Measurements from ENCODE around the gene TRH.

DNA sequence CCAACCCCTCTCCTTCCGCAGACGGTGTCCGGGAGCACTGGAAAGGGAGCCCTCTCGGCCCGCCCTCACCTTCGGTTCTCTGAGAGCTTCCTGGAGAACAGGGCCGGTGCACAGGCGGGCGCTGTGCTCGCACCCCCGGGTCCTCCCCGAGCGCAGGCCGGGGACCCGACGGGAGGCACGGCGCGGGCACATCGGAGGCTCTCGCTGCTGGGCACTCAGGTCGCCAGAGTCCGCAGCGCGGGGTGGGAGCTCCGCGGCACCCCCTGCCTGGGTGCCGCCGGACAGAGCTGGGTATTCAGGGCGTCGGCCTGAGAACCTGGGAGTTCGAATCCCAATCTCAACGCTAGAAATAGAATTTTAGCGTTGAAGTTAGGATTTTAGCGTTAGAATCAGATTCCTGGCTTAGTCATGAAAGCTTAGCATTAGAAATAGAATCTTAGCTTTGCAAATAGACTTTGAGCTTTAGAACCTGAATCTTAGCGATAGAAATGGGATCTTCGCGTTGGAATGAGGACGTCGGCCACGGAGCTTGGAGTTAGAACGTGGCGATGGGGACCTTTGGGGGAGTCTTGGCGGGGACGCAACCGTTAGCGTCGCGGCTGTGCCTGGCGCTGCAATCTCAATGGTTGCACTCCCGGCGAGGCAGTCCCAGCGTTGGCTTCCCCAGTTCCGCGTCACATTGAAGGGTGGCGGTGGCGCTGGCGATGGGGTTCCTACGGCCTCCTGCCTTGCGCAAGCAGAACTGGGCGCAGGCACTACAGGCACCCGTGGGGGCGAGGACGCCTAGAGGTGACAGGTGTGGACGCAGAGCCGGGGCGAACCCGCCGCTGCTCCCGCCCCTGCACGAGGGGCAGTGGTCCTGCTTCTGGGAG lies 549 bp downstream of the TRH start:
- TF ChIP-seq POLR2AphosphoS5 (IDR thresholded peaks at IDR 0.05; ENCODE audit: insufficient read depth, low read depth, low read length) = no peak
- TF ChIP-seq CTCF (IDR thresholded peaks at IDR 0.05; ENCODE audit: extremely low read depth in 1 of 2, insufficient read depth in 1 of 2, low read depth in 1 of 2, low read length in 2 of 2) = no peak
- TF ChIP-seq POLR2A (IDR thresholded peaks at IDR 0.05; ENCODE audit: low read depth, low read length) = no peak
- no peak for TF ChIP-seq MAX (IDR thresholded peaks at IDR 0.05; ENCODE audit: insufficient read depth, insufficient read length)

Data from endothelial cell of umbilical vein (primary cell).